Measurements from ENCODE around the gene GABRR2.
"Not testable (repeated sequence)": the region's sequence is repeated elsewhere in the genome, so short reads cannot be mapped to it uniquely, and the experiment has no call there.

Gene GABRR2

DNA sequence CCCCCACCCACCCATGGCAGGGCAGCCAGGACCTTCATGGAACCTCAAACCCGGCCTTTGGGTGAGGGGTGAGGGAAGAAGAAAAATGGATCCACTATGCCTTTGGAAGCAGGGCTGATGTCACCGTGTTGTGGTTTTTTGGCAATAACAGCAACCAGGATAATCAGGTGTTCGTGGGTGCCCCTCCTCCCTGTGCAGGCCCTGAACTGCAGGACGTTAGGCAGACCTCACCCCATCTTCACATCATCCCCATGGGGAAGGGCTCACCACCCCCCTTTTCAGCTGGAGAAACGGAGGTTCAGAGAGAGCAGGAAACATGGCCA lies 3.6 kb downstream of the GABRR2 start:
- H3K4me3 ChIP-seq (ENCODE audit: severe bottlenecking) = no peak overlapping the region
- ATAC-seq (ENCODE audit: low read depth) (peak; percentile 10; the same call in 1 of the 3 replicates), DNase-seq (ENCODE audit: low spot score) (no peak)
- no peak overlapping the region for H3K27ac ChIP-seq (ENCODE audit: poor library complexity, severe bottlenecking)
- peaks cover 13% of the 10 kb centered on the region for H3K27me3 ChIP-seq (ENCODE audit: insufficient read depth, poor library complexity, severe bottlenecking)
- H3K4me1 ChIP-seq (ENCODE audit: insufficient read depth, poor library complexity, severe bottlenecking) = peaks cover 6% of the 10 kb centered on the region
- H3K9me3 ChIP-seq (ENCODE audit: severe bottlenecking) = no peaks in the 10 kb centered on the region
- TF ChIP-seq, protein P1, sequence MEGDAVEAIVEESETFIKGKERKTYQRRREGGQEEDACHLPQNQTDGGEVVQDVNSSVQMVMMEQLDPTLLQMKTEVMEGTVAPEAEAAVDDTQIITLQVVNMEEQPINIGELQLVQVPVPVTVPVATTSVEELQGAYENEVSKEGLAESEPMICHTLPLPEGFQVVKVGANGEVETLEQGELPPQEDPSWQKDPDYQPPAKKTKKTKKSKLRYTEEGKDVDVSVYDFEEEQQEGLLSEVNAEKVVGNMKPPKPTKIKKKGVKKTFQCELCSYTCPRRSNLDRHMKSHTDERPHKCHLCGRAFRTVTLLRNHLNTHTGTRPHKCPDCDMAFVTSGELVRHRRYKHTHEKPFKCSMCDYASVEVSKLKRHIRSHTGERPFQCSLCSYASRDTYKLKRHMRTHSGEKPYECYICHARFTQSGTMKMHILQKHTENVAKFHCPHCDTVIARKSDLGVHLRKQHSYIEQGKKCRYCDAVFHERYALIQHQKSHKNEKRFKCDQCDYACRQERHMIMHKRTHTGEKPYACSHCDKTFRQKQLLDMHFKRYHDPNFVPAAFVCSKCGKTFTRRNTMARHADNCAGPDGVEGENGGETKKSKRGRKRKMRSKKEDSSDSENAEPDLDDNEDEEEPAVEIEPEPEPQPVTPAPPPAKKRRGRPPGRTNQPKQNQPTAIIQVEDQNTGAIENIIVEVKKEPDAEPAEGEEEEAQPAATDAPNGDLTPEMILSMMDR (IDR thresholded peaks at IDR 0.05; ENCODE audit: poor library complexity, severe bottlenecking) = no peak
- H3K36me3 ChIP-seq (ENCODE audit: low read depth) = no peaks in the 10 kb centered on the region

DNA sequence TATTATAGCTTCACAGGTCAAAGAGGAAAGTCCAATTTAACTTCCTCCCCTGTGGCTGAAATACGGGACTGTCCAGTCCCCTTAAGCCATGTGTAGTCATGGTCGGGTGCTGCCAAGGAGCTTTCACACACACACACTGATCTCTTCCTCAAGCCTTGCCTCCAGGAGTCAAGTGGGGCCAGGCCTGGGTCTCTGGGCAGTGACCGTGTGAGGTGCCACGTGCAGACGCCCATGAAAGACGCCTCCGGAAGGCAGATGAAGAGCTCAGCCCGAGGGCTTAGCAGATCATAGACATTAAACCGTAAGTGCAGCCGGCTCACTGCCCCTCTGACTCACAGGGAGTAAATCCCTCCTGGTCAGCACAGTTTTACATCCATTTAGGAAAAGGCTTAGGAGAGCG lies 4.2 kb downstream of the GABRR2 start:
- Histone ChIP-seq H3K4me3 (ENCODE audit: severe bottlenecking) (no peak overlapping the region), H3K27me3 (ENCODE audit: insufficient read depth, poor library complexity, severe bottlenecking) (peaks cover 14% of the 10 kb centered on the region), H3K27ac (ENCODE audit: poor library complexity, severe bottlenecking) (no peak overlapping the region), H3K36me3 (ENCODE audit: low read depth) (no peaks in the 10 kb centered on the region), H3K4me1 (ENCODE audit: insufficient read depth, poor library complexity, severe bottlenecking) (peaks cover 6% of the 10 kb centered on the region), H3K9me3 (ENCODE audit: severe bottlenecking) (no peaks in the 10 kb centered on the region)
- TF ChIP-seq, protein P1 (IDR thresholded peaks at IDR 0.05; ENCODE audit: poor library complexity, severe bottlenecking) = no peak
- DNase-seq (ENCODE audit: low spot score) = no peak
- ATAC-seq (ENCODE audit: low read depth) = peak; percentile 58; the same call in 2 of the 3 replicates

DNA sequence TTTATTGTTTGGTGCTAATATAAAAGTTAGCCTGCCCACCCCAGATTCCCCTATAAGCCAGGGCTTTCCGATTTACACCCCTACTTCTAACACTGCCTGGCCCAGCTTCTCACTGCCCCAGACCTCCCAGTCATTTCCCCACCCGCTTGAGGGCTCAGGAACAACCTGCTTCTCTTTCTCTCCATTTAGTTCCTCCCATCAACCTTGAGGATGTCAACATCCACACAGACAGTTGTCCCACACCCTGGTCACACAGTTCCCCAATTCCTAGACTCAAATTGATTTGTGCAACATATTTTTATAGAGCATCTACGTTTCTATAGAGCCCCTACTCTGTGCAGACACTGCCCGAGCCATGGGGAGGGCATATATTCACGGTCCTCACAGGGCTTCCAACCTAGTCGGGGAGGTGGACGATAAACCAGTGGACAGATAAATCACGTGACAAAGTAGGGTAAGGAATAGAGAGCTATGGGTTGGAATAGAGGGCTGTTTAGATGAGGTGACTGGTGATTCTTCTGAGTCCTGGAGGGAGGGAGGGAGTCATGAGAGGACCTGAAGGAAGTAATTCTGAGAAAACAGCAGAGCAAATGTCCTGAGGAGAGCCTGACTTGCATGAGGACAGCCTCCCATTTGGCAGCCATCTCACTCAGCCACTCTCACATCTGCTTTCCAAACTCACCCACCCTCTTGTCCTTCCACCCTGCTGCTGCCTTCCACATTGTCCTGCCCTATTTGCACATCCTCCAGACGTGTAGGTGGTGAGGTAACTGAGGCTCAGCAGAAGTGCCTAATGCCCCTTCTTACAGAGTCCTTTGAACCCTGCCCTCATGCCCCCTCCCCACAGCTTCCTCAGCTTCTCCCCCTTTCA lies 6.3 kb downstream of the GABRR2 start:
- TF ChIP-seq, protein P1 (IDR thresholded peaks at IDR 0.05; ENCODE audit: poor library complexity, severe bottlenecking) = no peak
- Histone ChIP-seq H3K27me3 (ENCODE audit: insufficient read depth, poor library complexity, severe bottlenecking) (peaks cover 21% of the 10 kb centered on the region), H3K9me3 (ENCODE audit: severe bottlenecking) (no peaks in the 10 kb centered on the region), H3K4me1 (ENCODE audit: insufficient read depth, poor library complexity, severe bottlenecking) (peaks cover 6% of the 10 kb centered on the region), H3K27ac (ENCODE audit: poor library complexity, severe bottlenecking) (no peak overlapping the region), H3K4me3 (ENCODE audit: severe bottlenecking) (no peak overlapping the region), H3K36me3 (ENCODE audit: low read depth) (no peaks in the 10 kb centered on the region)
- ATAC-seq (ENCODE audit: low read depth) (no peak), DNase-seq (ENCODE audit: low spot score) (no peak)

DNA sequence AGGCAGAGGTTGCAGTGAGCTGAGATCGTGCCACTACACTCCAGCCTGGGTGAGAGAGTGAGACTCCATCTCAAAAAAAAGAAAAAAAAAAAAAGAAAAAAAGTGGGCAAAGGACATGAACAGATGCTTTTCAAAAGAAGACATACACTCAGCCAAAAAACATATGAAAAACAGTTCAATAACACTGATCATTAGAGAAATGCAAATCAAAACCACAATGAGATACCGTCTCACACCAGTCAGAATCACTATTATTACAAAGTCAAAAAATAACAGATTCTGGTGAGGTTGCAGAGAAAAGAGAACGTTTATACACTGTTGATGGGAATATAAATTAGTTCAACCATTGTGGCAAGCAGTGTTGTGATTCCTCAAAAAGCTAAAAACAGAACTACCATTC lies 10.6 kb downstream of the GABRR2 start:
- peaks cover 32% of the 10 kb centered on the region for H3K27me3 ChIP-seq (ENCODE audit: insufficient read depth, poor library complexity, severe bottlenecking)
- not testable (repeated sequence) for ATAC-seq (ENCODE audit: low read depth); H3K36me3 ChIP-seq (ENCODE audit: low read depth); H3K4me3 ChIP-seq (ENCODE audit: severe bottlenecking); DNase-seq (ENCODE audit: low spot score); H3K9me3 ChIP-seq (ENCODE audit: severe bottlenecking); H3K4me1 ChIP-seq (ENCODE audit: insufficient read depth, poor library complexity, severe bottlenecking); H3K27ac ChIP-seq (ENCODE audit: poor library complexity, severe bottlenecking)

DNA sequence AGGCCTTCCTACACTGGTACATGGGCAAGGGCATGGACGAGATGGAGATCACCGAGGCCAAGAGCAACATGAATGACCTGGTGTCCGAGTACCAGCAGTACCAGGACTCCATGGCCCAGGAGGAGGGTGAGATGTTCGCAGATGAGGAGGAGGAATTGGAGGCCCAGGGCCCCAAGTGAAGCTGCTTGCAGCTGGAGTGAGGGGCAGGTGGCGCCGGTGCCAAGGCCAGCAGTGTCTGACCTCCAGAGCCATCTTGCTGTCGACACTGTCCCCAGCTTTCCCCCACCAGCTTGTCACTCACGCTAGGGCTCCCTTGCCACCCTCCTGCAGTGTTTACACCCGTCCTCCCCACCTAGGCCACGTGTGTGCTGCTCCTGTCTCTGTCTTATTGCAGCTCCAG lies 12.2 kb downstream of the GABRR2 start:
- Histone ChIP-seq H3K27ac (ENCODE audit: poor library complexity, severe bottlenecking) (no peak overlapping the region), H3K9me3 (ENCODE audit: severe bottlenecking) (no peaks in the 10 kb centered on the region), H3K4me1 (ENCODE audit: insufficient read depth, poor library complexity, severe bottlenecking) (peaks cover 4% of the 10 kb centered on the region), H3K4me3 (ENCODE audit: severe bottlenecking) (no peak overlapping the region), H3K36me3 (ENCODE audit: low read depth) (no peaks in the 10 kb centered on the region), H3K27me3 (ENCODE audit: insufficient read depth, poor library complexity, severe bottlenecking) (peaks cover 34% of the 10 kb centered on the region)
- no peak for DNase-seq (ENCODE audit: low spot score)
- no peak for ATAC-seq (ENCODE audit: low read depth)
- TF ChIP-seq, protein P1 (IDR thresholded peaks at IDR 0.05; ENCODE audit: poor library complexity, severe bottlenecking) = no peak
